Measurements from ENCODE around the gene TMEM60. TPM values are rescaled to one million over a fixed set of nuclear protein-coding genes. Genes with fewer than 3 reads are reported as not detected.
"Not testable (repeated sequence)": the region's sequence is repeated elsewhere in the genome, so short reads cannot be mapped to it uniquely, and the experiment has no call there.

The TMEM60 gene
- total RNA-seq, 1 experiment from 2014 or later = 19.6 TPM

DNA sequence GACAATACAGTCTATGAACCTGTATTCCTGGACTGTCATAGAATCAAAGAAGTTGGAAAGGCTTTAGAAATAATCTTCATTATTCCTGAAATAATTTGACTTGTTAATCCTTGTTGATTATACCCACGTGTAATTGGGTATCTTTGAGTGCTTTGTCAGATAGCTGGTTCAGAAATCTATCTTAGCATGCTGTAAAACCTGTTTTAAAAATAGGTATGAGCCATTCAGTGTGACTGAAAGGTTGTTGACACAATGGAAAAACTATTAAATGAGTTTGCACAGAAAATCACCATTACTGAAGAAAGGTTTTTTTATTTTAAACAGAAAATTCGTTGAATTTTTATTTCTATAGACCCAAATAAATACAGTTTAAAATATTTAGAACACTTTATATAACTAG lies 39.0 kb upstream of the TMEM60 start:
- H3K36me3 Mint-ChIP-seq (ENCODE audit: insufficient read depth, unreplicated experiment) = peaks cover 19% of the 10 kb centered on the region

DNA sequence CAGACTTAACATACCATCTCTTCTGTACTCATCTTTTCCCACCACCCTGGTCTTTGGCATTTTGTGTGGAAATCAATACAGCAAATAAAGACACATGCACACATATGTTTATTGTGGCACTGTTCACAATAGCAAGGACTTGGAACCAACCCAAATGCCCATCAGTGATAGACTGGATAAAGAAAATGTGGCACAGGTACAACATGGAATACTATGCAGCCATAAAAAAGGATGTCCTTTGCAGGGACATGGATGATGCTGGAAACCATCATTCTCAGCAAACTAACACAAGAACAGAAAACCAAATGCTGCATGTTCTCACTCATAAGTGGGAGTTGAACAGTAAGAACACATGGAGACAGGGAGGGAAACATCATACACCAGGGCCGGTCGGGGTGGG lies 38.2 kb upstream of the TMEM60 start:
- peaks cover 19% of the 10 kb centered on the region for H3K36me3 Mint-ChIP-seq (ENCODE audit: insufficient read depth, unreplicated experiment)
- H3K27me3 ChIP-seq (replicated peaks; ENCODE audit: control insufficient read depth, insufficient read depth, low read length); POLR2A ChIA-PET; CTCF ChIA-PET; DNase-seq; H3K4me3 Mint-ChIP-seq (ENCODE audit: unreplicated experiment); H3K36me3 ChIP-seq (ENCODE audit: control insufficient read depth, insufficient read depth, low read length); H3K4me3 ChIP-seq (ENCODE audit: low read depth, low read length); BruUV-seq (replicated peaks); H3K9me3 ChIP-seq; H3K9me3 Mint-ChIP-seq (ENCODE audit: unreplicated experiment); H3K27me3 Mint-ChIP-seq (ENCODE audit: insufficient read depth, unreplicated experiment); H3K27ac Mint-ChIP-seq (ENCODE audit: unreplicated experiment): not testable (repeated sequence)
- peaks cover 34% of the 10 kb centered on the region for H3K4me1 ChIP-seq
- peaks cover 25% of the 10 kb centered on the region for H3K4me1 Mint-ChIP-seq (ENCODE audit: low read depth, unreplicated experiment)
- intact Hi-C loops (cut with micrococcal nuclease; ENCODE audit: unreplicated experiment) = loop anchor here (5.0 kb wide), 1 partner anchor 39 kb away; the partner anchor contains the start of genes PHTF2 and TMEM60

More for the DNA sequence above, 39.0 kb upstream of the TMEM60 start:
- no peak for DNase-seq
- H3K27ac Mint-ChIP-seq (ENCODE audit: unreplicated experiment) = no peak overlapping the region
- H3K9me3 ChIP-seq = no peaks in the 10 kb centered on the region
- H3K4me1 ChIP-seq = peaks cover 33% of the 10 kb centered on the region
- peaks cover 25% of the 10 kb centered on the region for H3K4me1 Mint-ChIP-seq (ENCODE audit: low read depth, unreplicated experiment)
- no peaks in the 10 kb centered on the region for H3K27me3 Mint-ChIP-seq (ENCODE audit: insufficient read depth, unreplicated experiment)
- no peaks in the 10 kb centered on the region for H3K27me3 ChIP-seq (replicated peaks; ENCODE audit: control insufficient read depth, insufficient read depth, low read length)
- no TSS peak for BruUV-seq (replicated peaks)
- ChIA-PET POLR2A (no interaction called here), CTCF (no interaction called here)
- TF ChIP-seq, protein P1, sequence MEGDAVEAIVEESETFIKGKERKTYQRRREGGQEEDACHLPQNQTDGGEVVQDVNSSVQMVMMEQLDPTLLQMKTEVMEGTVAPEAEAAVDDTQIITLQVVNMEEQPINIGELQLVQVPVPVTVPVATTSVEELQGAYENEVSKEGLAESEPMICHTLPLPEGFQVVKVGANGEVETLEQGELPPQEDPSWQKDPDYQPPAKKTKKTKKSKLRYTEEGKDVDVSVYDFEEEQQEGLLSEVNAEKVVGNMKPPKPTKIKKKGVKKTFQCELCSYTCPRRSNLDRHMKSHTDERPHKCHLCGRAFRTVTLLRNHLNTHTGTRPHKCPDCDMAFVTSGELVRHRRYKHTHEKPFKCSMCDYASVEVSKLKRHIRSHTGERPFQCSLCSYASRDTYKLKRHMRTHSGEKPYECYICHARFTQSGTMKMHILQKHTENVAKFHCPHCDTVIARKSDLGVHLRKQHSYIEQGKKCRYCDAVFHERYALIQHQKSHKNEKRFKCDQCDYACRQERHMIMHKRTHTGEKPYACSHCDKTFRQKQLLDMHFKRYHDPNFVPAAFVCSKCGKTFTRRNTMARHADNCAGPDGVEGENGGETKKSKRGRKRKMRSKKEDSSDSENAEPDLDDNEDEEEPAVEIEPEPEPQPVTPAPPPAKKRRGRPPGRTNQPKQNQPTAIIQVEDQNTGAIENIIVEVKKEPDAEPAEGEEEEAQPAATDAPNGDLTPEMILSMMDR (IDR thresholded peaks at IDR 0.05; ENCODE audit: insufficient read depth in 1 of 2, low read depth in 1 of 2, low read length in 1 of 2, severe bottlenecking in 1 of 2, unreplicated experiment in 1 of 2) = no peak
- H3K36me3 ChIP-seq (ENCODE audit: control insufficient read depth, insufficient read depth, low read length) = no peaks in the 10 kb centered on the region
- H3K4me3 ChIP-seq (ENCODE audit: low read depth, low read length) = no peak overlapping the region
- no peak overlapping the region for H3K4me3 Mint-ChIP-seq (ENCODE audit: unreplicated experiment)
- intact Hi-C loops (cut with micrococcal nuclease; ENCODE audit: unreplicated experiment) = loop anchor here (5.0 kb wide), 1 partner anchor 40 kb away; the partner anchor contains the start of genes PHTF2 and TMEM60
- H3K9me3 Mint-ChIP-seq (ENCODE audit: unreplicated experiment) = no peaks in the 10 kb centered on the region

DNA sequence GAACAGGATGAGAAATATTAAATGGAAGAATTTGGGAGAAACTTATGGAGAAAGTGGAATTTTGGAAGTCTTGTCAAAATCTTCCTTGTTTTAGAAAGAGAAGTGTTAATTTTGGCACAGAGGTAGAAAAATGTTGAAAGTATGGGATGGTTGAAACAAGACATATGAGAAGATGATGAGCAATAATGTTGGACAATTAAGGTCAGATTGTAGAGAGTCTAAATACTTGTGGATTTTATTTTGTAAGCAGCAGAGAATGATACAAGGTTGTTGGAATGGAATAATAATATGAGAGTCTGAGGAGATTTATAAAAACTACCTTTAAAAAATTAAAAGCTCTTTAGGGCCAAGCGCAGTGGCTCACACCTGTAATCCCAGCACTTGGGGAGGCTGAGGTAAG lies 34.9 kb upstream of the TMEM60 start:
- Mint-ChIP-seq H3K36me3 (ENCODE audit: insufficient read depth, unreplicated experiment) (peaks cover 19% of the 10 kb centered on the region), H3K27ac (ENCODE audit: unreplicated experiment) (no peak overlapping the region)
- POLR2A ChIA-PET = no interaction called here

More for the DNA sequence above, 34.9 kb upstream of the TMEM60 start:
- no peaks in the 10 kb centered on the region for H3K27me3 ChIP-seq (replicated peaks; ENCODE audit: control insufficient read depth, insufficient read depth, low read length)
- peaks cover 33% of the 10 kb centered on the region for H3K4me1 Mint-ChIP-seq (ENCODE audit: low read depth, unreplicated experiment)
- CTCF ChIA-PET = no interaction called here
- H3K4me1 ChIP-seq = peaks cover 32% of the 10 kb centered on the region
- intact Hi-C loops (cut with micrococcal nuclease; ENCODE audit: unreplicated experiment) = no loop called here
- no peaks in the 10 kb centered on the region for H3K27me3 Mint-ChIP-seq (ENCODE audit: insufficient read depth, unreplicated experiment)
- H3K4me3 Mint-ChIP-seq (ENCODE audit: unreplicated experiment) = no peak overlapping the region
- H3K9me3 ChIP-seq = no peaks in the 10 kb centered on the region
- TF ChIP-seq, protein P1 (IDR thresholded peaks at IDR 0.05; ENCODE audit: insufficient read depth in 1 of 2, low read depth in 1 of 2, low read length in 1 of 2, severe bottlenecking in 1 of 2, unreplicated experiment in 1 of 2) = no peak
- no TSS peak for BruUV-seq (replicated peaks)
- H3K9me3 Mint-ChIP-seq (ENCODE audit: unreplicated experiment) = no peaks in the 10 kb centered on the region
- no peak for DNase-seq
- no peaks in the 10 kb centered on the region for H3K36me3 ChIP-seq (ENCODE audit: control insufficient read depth, insufficient read depth, low read length)
- no peak overlapping the region for H3K4me3 ChIP-seq (ENCODE audit: low read depth, low read length)
